Activated naive CD8-positive, alpha-beta T cell (primary cell): ENCODE measurements around the gene ACOT11.

Experiments used
- H3K27ac Mint-ChIP-seq: one replicate; pipeline ENCODE4 v1.8.0; 2021; ENCODE audit warnings: mixed read lengths
- H3K27me3 Mint-ChIP-seq: one replicate; pipeline ENCODE4 v1.8.0; 2021; ENCODE audit warnings: mixed read lengths
- H3K36me3 Mint-ChIP-seq: one replicate; pipeline ENCODE4 v1.8.0; 2021; ENCODE audit warnings: mixed read lengths
- H3K4me1 Mint-ChIP-seq: one replicate; pipeline ENCODE4 v1.8.0; 2021; ENCODE audit warnings: low read depth, mixed read lengths
- H3K4me3 Mint-ChIP-seq: one replicate; pipeline ENCODE4 v1.8.0; 2021; ENCODE audit warnings: mild to moderate bottlenecking, mixed read lengths
- H3K9me3 Mint-ChIP-seq: one replicate; pipeline ENCODE4 v1.8.0; 2021; ENCODE audit warnings: low read depth, mixed read lengths

ACOT11 gene

GRCh38 chr1:54649921-54650320 is 101.9 kb downstream of the ACOT11 start:
- H3K4me1 Mint-ChIP-seq: no peaks in the 10 kb centered on the region

GRCh38 chr1:54650417-54650816 is 102.4 kb downstream of the ACOT11 start:
- no peaks in the 10 kb centered on the region for H3K36me3 Mint-ChIP-seq
- no peak overlapping the region for H3K27ac Mint-ChIP-seq
- peaks cover 4% of the 10 kb centered on the region for H3K27me3 Mint-ChIP-seq
- no peaks in the 10 kb centered on the region for H3K9me3 Mint-ChIP-seq
- H3K4me3 Mint-ChIP-seq: no peak overlapping the region
- H3K4me1 Mint-ChIP-seq: no peaks in the 10 kb centered on the region

More at GRCh38 chr1:54649921-54650320, 101.9 kb downstream of the ACOT11 start:
- Mint-ChIP-seq H3K4me3 (no peak overlapping the region), H3K36me3 (no peaks in the 10 kb centered on the region), H3K9me3 (no peaks in the 10 kb centered on the region), H3K27me3 (peaks cover 4% of the 10 kb centered on the region), H3K27ac (no peak overlapping the region)

GRCh38 chr1:54651608-54652007 is 103.6 kb downstream of the ACOT11 start:
- Mint-ChIP-seq H3K9me3 (no peaks in the 10 kb centered on the region), H3K4me1 (no peaks in the 10 kb centered on the region), H3K36me3 (no peaks in the 10 kb centered on the region), H3K4me3 (no peak overlapping the region), H3K27ac (no peak overlapping the region), H3K27me3 (peaks cover 4% of the 10 kb centered on the region)

GRCh38 chr1:54652168-54652567 is 104.1 kb downstream of the ACOT11 start:
- peaks cover 4% of the 10 kb centered on the region for H3K27me3 Mint-ChIP-seq
- no peaks in the 10 kb centered on the region for H3K9me3 Mint-ChIP-seq
- no peak overlapping the region for H3K4me3 Mint-ChIP-seq
- no peaks in the 10 kb centered on the region for H3K4me1 Mint-ChIP-seq
- no peak overlapping the region for H3K27ac Mint-ChIP-seq
- H3K36me3 Mint-ChIP-seq: no peaks in the 10 kb centered on the region

- H3K4me1 Mint-ChIP-seq: no peaks in the 10 kb centered on the region
- H3K27ac Mint-ChIP-seq: no peak overlapping the region
- H3K36me3 Mint-ChIP-seq: no peaks in the 10 kb centered on the region
Measured at GRCh38 chr1:54653036-54653435, 105.0 kb downstream of the ACOT11 start.

GRCh38 chr1:54658164-54658913 is 110.3 kb downstream of the ACOT11 start:
- H3K4me1 Mint-ChIP-seq: no peaks in the 10 kb centered on the region
- peaks cover 4% of the 10 kb centered on the region for H3K36me3 Mint-ChIP-seq
- H3K4me3 Mint-ChIP-seq: no peak overlapping the region
- peaks cover 3% of the 10 kb centered on the region for H3K9me3 Mint-ChIP-seq
- H3K27ac Mint-ChIP-seq: no peak overlapping the region
- H3K27me3 Mint-ChIP-seq: no peaks in the 10 kb centered on the region

More at GRCh38 chr1:54653036-54653435, 105.0 kb downstream of the ACOT11 start:
- Mint-ChIP-seq H3K27me3 (peaks cover 4% of the 10 kb centered on the region), H3K4me3 (no peak overlapping the region), H3K9me3 (no peaks in the 10 kb centered on the region)
